C4-2B (cell line): ENCODE data around the gene TMTC4.

ENCODE experiments used
- ZFX ChIP-seq: fragments of 450-650 bp; IDR thresholded peaks from 2 replicates; pipeline ENCODE4 v1.6.1; 2017
- TF ChIP-seq, protein P1 (sequence below): fragments of 450-650 bp; conservative IDR thresholded peaks from 2 replicates; pipeline ENCODE4 v1.5.1; 2017; ENCODE audit warnings: mild to moderate bottlenecking

DNA sequence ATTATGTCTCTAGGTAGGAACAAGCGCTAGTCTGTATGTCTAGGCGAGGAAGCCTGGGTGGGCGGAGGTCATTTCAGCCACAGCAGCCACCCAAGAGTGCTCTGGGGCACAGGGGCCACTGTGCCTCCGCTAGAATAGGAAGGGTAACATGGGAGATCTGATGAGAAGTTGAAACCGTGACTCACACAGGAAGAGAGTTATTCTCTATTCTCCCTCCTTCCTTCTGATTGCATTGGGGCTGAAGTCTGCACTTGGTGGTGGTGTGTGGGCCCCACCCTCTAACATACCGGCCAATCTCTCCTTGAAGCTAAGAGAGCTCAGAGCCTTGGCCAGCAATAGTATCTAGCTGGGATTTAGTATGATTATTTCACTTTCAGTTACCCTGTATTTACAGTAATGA is 65.7 kb downstream of the TMTC4 start:
- TF ChIP-seq, protein P1, sequence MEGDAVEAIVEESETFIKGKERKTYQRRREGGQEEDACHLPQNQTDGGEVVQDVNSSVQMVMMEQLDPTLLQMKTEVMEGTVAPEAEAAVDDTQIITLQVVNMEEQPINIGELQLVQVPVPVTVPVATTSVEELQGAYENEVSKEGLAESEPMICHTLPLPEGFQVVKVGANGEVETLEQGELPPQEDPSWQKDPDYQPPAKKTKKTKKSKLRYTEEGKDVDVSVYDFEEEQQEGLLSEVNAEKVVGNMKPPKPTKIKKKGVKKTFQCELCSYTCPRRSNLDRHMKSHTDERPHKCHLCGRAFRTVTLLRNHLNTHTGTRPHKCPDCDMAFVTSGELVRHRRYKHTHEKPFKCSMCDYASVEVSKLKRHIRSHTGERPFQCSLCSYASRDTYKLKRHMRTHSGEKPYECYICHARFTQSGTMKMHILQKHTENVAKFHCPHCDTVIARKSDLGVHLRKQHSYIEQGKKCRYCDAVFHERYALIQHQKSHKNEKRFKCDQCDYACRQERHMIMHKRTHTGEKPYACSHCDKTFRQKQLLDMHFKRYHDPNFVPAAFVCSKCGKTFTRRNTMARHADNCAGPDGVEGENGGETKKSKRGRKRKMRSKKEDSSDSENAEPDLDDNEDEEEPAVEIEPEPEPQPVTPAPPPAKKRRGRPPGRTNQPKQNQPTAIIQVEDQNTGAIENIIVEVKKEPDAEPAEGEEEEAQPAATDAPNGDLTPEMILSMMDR: no peak
- TF ChIP-seq ZFX: no peak
